GM15510 (cell line): ENCODE measurements around the gene RNF217.

ENCODE experiments used
- POLR2A ChIP-seq: IDR thresholded peaks from 3 replicates; pipeline ENCODE4 v1.6.1; 2011; ENCODE audit warnings: borderline replicate concordance; ENCODE audit not compliant: insufficient read length; ENCODE audit errors: extremely low read depth

RNF217 gene

GRCh38 chr6:125138083-125138482 is 175.8 kb downstream of the RNF217 start:
- no peak for TF ChIP-seq POLR2A

GRCh38 chr6:125140808-125141207 is 178.6 kb downstream of the RNF217 start:
- TF ChIP-seq POLR2A = no peak
